HTERT RPE-1 (cell line): ENCODE measurements around the gene C15orf39.
"Not testable (repeated sequence)": the region's sequence is repeated elsewhere in the genome, so short reads cannot be mapped to it uniquely, and the experiment has no call there.

Experiments
- in situ Hi-C: fragments of 300-500 bp; cut with MboI; formaldehyde crosslinking; loops from 4 replicates; pipeline ENCODE4 v1.14.3; 2020; ENCODE audit warnings: low sequenced_read_pairs

C15orf39 gene

DNA sequence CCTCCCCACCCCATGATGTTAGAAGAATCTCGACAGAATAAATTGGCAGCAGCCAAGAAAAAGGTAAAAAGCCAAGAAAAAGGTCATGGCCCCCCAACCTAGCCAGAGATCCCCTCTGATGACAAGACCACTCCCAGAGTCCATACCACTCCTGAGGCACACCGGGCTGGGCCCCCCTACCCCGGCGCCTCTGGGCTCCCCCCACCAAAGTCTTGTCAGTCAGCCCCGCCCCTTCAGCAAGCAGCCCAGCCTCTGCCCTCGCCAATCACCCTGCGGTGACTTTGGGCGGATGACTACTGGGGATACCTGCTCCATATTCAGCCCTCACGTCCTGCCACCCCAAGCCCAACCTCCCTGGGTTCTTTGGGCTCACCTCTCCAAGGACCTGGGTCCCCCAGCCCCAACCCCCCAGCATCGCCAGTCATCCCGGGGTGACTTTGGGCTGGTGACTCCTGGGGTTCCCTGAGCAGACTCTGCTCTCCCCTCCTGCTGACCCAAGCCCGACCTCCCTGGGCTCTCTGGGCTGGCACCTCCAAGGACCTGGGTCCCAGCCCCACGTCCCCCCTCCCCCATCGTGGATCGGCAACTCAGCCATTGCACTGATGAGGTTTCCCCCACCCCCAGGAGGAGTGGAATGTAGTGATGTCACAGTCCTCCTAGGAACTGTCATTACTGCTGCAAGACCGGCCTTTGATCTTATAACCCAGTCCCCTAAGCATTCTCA is 57.1 kb downstream of the C15orf39 start:
- in situ Hi-C loops: not testable (repeated sequence)

DNA sequence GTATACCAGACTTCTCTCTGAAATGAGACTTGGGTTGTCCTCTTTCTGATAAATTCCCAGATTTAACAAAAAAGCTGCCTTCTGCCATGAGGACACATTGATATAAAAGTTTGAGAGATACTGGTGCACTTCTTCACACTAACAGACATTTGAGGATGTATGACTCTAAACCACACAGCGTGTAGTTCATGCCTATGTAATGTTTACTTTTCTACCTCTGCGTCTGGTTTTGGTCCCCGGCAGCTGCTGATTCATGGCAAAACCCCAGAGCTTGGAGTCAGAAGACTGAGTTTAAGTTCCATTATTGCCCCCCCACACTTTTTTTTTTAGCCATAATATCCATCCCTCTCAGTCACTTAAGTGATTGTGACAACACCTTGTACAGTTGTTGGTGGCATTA is 58.2 kb downstream of the C15orf39 start:
- in situ Hi-C loops: not testable (repeated sequence)
